Stimulated activated CD4-positive, alpha-beta T cell treated with anti-CD3 and anti-CD28 coated beads, Interleukin-2, amount 100 ng/mL, for 48 hours (primary cell): Measurements from ENCODE around the gene HEY2.
"Not testable (repeated sequence)": the region's sequence is repeated elsewhere in the genome, so short reads cannot be mapped to it uniquely, and the experiment has no call there.

Experiments
- DNase-seq, 2 donors: peaks; one replicate each; pipeline ENCODE4 v3.0.0-alpha.2; 2020

The HEY2 gene

DNA sequence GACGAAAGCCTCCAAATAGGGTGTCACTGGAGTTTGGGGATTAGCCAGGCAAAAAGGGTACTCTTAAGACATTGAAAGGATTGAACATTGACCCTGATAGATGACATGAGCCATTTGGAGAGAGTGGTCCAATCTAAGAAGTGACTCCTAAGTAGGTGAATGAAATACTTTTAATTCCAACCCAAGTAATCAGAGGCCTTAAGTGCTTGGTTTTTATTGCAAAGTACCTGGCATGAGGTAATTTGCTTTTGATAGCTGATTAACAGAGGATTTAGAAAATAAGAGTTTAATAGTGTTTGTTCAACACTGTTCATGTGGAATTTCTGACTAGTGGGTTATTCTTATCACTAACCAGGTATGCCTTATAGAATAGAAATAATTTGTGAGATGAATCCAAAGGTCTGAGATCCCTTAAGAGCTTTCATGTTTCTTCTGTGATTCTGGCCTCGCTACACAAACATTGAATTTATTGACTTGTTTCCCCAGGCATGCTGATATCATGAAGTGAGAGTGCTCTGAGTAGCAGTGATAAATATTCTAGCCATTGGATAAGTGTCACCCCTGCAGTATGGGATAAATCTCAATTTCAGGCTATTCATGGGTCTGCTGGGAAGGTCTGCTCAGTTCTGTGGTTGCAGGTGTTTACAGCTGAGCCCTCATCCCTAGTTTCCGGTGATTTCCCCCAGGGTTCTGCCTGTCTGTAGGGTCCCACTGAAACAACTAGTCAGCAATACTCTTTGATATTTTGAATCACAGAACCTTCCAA lies 47.9 kb downstream of the HEY2 start:
- no peak for DNase-seq

DNA sequence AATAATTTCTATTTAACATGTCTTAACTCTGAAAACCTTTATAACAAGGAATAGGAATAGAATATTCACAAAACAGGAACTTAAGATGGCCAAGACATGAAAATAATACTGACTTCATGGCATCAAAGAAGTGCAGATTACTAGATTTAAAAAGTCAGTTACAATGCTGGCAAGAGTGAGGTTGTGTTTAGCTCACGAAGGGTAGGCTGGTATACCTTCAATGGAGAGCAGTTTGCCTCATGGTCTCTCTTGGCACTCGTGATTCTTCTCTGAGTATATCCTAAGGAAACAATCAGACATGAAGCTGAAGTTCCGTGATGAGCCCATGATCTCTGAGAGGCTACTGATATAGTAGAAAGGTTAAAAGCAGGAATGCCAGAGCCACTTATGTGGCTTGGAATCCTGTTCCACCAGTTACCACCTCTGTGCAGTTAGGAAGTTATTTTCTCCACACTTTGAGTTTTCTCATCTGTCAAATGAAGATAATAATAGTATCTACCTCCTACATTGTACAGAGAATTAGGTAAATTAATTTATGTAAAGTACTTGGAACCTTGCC lies 48.5 kb downstream of the HEY2 start:
- no peak for DNase-seq

DNA sequence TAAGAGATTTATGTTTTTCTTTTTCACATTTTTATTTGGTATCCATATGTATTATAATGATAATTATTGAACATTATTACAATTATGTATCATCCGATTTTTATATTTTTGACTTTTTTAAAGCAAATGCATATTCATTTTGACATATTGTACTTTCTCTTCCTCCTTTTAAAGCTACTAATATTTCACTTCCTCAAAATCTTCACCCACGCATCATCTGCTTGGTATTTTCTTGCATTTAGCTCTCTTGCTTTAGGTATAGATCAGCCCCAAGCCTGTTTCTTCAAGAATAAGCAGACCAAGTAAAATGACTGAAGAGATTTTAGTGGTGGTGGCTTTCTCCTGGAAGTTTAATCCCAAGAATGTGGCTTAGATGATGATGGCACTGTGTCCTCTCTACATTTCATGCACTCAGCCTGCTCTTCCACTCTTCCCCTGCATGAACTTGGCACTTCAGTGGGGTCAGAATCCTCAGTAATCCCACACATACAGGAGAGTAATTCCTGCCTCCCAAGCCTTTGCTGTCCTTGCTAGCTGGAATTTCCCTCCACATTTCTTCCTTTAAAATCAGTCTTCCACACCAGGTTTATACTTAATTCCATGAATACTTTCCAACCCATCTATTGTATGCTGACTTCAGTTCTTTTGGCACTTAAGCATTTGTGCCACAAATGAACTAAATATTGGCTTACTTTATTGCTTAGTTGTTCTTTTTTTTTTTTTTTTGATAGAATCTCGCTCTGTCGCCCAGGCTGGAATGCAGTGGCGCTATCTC lies 49.5 kb downstream of the HEY2 start:
- DNase-seq = no peak

DNA sequence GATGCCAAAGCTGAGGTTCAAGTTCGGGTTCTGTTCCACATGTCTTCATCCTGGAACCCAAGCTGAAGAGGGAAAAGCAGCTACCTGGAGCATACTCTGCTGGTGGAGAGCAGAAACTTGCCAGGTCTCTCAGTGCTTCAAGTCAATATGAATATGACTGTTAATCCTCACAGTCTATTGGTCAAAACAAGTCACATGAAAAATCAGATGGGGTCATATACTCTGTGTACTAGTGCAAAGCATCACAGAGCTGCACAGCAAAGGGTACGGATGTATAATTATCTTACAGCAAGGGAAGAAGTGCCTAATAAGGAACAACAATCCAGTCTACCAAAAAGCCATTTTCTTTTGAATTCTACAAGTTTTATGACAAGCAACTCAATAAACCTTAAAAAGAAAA lies 53.0 kb downstream of the HEY2 start:
- DNase-seq = no peak

DNA sequence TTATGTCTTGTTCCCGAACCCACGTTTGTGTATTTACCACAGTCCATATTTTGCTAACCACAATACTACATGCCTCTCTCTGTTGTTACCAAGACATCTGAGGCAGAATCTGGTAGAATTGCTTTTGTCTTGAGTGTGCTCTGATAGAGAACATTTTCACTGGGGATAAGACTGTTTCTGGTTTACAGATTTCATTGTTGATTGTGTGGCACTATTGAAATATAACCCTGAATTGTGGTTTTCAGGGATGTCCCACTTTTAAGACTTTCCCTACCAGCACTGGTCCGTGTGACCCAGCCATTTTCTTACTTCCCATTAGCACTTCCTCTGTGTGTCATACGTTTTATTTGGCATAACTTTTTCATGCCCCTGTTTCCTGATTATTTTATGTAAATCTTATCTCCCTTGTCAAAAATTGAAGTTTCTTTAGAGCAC lies 53.5 kb downstream of the HEY2 start:
- no peak for DNase-seq

DNA sequence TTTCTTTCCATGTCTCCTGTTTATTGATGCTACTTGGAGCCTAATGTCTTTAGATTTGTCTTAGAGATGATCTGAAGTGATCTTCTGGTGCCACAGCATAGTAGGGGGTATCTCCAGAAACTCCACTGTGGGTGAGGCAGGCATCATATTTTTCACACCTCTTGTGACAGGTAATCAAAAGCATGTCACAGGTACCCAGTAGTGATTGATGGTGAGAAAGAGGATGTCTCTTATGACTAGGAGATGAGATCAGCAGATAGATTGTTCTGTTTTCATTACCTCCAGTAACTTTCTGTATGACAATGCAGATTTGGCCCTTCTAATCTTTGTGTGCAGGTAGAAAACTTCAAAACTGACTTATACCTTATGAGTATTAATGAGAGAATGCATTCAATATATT lies 54.8 kb downstream of the HEY2 start:
- DNase-seq = no peak

DNA sequence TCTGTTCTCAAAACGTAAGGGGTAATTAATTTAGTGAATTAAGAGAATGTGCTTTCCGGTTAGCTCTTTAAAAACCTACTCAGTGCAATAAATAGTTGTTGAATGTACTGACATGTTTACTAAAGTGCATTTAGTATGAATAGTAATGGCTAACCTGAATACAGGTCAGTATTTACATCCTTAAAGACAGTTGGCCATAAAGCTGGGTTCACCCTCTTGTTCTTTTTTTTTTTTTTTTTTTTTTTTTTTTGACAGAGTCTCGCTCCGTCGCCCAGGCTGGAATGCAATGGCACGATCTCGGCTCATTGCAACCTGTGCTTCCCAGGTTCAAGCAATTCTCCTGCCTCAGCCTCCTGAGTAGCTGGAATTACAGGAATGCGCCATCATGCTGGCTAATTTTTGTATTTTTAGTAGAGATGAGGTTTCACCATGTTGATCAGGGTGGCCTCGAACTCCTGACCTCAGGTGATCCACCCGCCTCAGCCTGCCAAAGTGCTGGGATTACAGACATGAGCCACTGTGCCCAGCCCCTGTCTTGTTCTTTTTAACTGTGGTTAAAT lies 55.5 kb downstream of the HEY2 start:
- not testable (repeated sequence) for DNase-seq

DNA sequence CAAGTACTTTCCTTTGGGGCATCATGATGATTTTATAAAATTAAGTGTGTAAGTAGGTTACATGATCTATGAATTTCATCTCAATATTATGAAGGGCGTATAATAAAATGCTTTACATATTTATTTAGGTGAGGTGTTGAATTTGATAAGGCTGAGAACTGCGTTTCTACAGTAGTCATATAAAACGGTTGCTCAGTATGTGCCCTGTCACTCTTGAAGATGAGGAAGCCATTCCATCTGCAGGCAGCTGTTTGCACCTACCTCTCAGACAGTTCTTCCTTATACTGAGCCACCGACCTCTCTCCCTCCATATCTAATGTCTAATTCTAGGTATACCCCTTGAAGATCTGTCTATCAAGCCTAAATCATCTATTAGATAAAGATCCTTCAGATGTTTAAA lies 57.4 kb downstream of the HEY2 start:
- DNase-seq = no peak

DNA sequence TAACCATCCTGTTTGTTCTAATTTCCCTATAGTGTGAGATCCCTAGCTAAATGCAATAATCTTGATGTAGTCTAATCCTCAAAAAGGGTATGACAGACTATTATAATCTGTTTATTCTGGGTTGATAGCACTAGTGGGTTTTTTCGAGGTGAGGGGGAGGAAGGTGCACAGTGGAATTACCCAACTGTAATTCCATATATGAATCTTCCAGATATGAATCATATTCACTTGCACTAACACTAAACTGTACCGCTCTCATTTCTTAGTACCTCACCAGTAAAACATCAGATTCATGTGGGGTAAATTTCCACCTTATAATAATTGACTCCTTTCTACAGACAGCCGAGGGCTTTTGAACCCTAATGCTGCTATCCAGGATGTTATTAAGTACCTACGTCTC lies 57.9 kb downstream of the HEY2 start:
- DNase-seq = no peak

DNA sequence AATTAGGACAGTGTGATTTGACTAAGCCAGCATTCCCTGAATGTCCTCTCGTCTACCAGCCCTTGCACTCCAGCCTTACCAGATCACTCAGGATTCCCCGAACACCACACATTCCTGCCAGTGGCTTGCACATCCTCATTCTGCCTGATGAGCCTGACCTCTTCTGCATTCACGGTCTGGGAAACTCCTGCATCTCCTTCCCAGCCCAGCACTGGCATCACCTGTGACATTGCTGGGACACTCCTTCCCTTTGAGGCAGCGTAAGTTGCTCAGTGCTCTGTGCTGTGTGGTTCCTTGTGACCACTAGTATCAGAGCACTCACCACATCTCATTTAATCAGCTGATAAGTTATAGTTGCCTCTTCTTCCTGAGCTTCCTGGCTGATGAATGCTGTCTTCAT lies 58.6 kb downstream of the HEY2 start:
- no peak for DNase-seq

DNA sequence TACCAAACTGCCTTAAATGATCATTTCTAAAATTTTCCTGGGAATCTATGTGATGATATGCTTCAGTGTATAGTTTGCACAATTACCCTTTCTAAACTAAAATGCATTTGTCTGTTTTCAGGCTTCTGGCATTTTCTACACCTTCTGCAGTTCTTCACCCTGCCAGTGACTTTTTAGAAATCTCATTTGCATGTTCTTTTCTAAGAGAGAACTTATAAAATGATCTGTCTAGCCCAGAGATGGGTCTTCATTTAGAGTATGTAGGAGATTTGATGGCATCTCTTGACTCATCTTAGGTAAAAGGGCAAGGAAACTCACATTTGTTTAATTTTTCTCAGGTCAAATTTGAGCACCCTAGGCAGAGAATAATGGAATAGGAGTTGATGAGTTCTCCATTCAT lies 59.2 kb downstream of the HEY2 start:
- no peak for DNase-seq

DNA sequence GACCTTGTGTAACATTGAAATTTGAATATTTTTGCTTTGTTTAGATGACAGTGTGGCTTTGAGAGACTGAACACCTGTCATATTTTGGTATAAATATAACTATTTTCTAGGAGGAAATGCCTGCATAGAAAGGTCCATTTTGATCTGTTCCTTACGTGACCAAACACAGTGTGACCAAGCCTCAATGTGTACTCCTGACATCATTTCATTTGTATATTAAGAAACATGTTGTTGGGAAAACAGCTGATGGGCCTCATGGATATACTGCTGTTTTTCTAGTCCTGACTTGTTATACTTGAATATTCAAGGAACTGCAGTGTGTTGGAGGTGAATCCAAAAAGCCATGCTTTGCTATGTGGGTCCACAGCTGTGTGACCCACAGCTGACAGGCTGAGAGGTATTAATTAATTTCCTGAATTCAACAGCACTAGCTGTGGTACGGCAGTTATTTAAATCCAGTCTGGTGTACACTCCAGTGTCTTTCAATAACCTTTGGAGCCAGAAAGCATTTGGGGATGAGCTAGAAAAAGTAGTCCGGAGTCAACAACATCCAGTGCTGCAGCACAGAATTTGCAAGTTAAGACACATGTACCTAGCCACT lies 60.2 kb downstream of the HEY2 start:
- DNase-seq = no peak

DNA sequence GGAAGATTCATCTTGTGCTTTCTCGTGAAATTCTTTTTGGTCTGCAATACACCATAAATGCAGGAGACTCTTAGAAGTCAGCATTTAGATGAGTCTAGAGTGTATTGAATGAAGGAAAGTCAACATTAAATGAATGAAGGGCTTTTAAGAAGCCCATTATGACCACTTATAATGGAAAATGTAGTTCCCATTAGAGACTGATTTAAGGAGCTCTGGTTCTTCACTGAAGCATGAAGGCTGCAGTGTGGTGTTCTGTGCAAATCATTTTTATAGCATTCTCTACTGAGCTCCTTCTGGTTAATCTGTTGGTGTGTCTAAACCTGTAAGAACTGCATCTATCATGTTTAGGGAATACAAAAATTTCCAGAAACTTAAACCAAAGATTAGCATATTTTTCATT lies 61.0 kb downstream of the HEY2 start:
- no peak for DNase-seq
